Measurements from ENCODE around the gene LMO2.

Gene LMO2

GRCh38 chr11:33819278-33820035 lies 72.4 kb downstream of the LMO2 start:
- Histone ChIP-seq H3K9me3 (ENCODE audit: control insufficient read depth, low read length) (no peaks in the 10 kb centered on the region), H3K4me3 (ENCODE audit: extremely low read depth, insufficient read depth, low read length, poor library complexity, severe bottlenecking) (no peak overlapping the region), H3K36me3 (ENCODE audit: control insufficient read depth, insufficient read depth, low read length) (no peaks in the 10 kb centered on the region), H3K27ac (ENCODE audit: low read depth, low read length, severe bottlenecking) (no peak overlapping the region), H3K4me1 (ENCODE audit: control insufficient read depth, insufficient read depth, low read length, poor library complexity, severe bottlenecking) (no peaks in the 10 kb centered on the region)
- 81 to 82% methylated on average over 15 to 16 of the region's 16 CpGs for WGBS, 2 experiments (ENCODE audit: insufficient coverage in 2 of 2)
